ENCODE results near the gene PGBD1.

- no peak for TF ChIP-seq TEAD4 (IDR thresholded peaks at IDR 0.05; ENCODE audit: borderline replicate concordance, insufficient read depth)
- no peak for TF ChIP-seq MXI1 (IDR thresholded peaks at IDR 0.05; ENCODE audit: low read depth, low read length)
- TF ChIP-seq CTCF (IDR thresholded peaks at IDR 0.05): no peak
- TF ChIP-seq TCF12 (IDR thresholded peaks at IDR 0.05): no peak
- no peak for TF ChIP-seq EP300 (IDR thresholded peaks at IDR 0.05; ENCODE audit: borderline replicate concordance in 1 of 2, low read depth in 1 of 2, low read length in 1 of 2)
- no peak for TF ChIP-seq POLR2AphosphoS5 (IDR thresholded peaks at IDR 0.05; ENCODE audit: low read depth, low read length)
Measured at GRCh38 chr6:28323813-28324424, 42.5 kb downstream of the PGBD1 start.
